ENCODE results near the gene NDUFB11.

The NDUFB11 gene

DNA sequence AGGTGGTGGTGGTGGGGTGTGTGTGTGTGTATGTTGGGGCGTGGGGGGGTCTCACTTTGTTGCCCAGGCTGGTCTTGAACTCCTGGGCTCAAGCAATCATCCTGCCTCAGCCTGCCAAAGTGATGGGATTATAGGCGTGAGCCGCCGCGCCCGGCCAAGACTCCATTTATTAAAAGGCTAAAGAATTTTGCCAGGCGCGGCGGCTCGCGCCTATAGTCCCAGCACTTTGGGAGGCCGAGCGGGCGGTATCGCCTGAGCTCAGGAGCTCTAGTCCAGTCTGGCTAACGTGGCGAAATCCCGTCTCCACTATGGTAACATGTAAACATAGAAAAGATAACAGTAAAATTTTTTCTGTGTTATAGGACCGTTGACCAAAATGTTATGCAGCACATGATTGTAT lies 45.4 kb upstream of the NDUFB11 start:
- TF ChIP-seq CTCF (IDR thresholded peaks at IDR 0.05; ENCODE audit: low read depth, low read length), result no peak
- H3K4me3 ChIP-seq (ENCODE audit: low read depth, low read length), result no peak overlapping the region
- in situ Hi-C loops (cut with HindIII; ENCODE audit: low sequenced_read_pairs), result no loop called here
- DNase-seq (ENCODE audit: low read depth, low spot score), result no peak

DNA sequence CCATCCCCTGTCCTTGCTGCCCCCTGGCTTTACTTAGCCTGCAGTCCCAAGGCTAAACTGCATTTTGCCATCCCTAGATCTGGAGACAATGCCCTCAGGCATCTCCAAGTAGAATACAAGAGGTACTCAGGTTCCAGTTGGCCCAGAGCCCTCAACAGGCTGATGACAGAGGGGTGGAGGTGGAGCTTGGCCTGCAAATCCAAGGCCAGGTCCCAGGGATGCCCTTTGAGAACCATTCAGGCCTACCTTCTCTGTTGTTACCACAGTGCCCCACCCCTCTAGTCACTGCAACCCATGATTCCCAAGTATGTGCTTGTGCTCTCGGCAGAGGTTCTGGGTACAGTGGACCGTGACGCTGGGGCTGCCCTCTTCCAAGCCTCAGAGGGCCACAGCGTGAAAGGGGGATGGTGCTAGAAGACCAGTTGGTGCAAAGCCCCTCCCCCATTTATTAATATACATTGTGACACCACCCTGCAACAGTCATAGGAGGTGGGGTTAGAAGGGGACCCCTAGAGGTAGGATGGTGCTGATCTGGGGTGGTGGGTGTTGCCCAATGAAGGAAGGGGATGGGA lies 42.7 kb upstream of the NDUFB11 start:
- H3K4me3 ChIP-seq (ENCODE audit: low read depth, low read length), result no peak overlapping the region
- no peak for TF ChIP-seq CTCF (IDR thresholded peaks at IDR 0.05; ENCODE audit: low read depth, low read length)
- no peak for DNase-seq (ENCODE audit: low read depth, low spot score)
- in situ Hi-C loops (cut with HindIII; ENCODE audit: low sequenced_read_pairs), result no loop called here

DNA sequence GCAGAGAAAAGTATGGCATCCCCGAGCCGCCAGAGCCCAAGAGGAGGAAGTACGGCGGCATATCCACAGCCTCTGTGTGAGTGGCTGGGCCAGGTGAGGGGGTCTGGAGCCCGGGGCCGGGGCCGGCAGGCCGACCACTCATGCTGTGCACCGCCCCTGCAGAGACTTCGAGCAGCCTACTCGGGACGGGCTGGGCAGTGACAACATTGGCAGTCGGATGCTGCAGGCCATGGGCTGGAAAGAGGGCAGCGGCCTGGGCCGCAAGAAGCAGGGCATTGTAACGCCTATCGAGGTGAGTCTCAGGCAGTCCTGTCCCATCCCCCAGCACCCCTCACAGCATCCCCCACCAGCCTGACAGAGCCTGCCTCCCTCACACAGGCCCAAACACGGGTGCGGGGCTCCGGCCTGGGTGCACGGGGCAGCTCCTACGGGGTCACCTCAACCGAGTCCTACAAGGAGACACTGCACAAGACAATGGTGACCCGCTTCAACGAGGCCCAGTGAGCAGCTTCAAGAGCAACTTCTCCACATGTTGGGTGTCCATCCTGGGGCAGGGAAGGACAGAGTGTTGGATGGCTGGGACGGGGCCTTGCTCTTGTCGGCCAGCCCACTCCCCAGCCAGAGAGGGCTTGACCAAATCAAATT lies 41.7 kb upstream of the NDUFB11 start:
- DNase-seq (ENCODE audit: low read depth, low spot score), result no peak
- no peak overlapping the region for H3K4me3 ChIP-seq (ENCODE audit: low read depth, low read length)
- TF ChIP-seq CTCF (IDR thresholded peaks at IDR 0.05; ENCODE audit: low read depth, low read length), result no peak
- in situ Hi-C loops (cut with HindIII; ENCODE audit: low sequenced_read_pairs), result no loop called here

DNA sequence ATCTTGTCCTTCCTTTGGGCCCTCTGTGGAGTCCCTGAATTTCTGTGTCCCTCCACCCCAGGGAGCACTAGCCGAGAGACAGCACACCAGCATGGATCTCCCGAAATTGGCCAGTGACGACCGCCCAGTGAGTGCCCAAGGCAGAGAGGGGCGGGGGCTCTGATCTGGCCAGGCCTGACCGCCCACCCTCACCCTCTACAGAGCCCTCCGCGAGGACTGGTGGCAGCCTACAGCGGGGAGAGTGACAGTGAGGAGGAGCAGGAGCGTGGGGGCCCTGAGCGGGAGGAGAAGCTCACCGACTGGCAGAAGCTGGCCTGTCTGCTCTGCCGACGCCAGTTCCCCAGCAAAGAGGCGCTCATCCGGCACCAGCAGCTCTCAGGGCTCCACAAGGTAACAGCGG lies 40.7 kb upstream of the NDUFB11 start:
- no peak overlapping the region for H3K4me3 ChIP-seq (ENCODE audit: low read depth, low read length)
- no peak for TF ChIP-seq CTCF (IDR thresholded peaks at IDR 0.05; ENCODE audit: low read depth, low read length)
- in situ Hi-C loops (cut with HindIII; ENCODE audit: low sequenced_read_pairs), result no loop called here
- no peak for DNase-seq (ENCODE audit: low read depth, low spot score)

DNA sequence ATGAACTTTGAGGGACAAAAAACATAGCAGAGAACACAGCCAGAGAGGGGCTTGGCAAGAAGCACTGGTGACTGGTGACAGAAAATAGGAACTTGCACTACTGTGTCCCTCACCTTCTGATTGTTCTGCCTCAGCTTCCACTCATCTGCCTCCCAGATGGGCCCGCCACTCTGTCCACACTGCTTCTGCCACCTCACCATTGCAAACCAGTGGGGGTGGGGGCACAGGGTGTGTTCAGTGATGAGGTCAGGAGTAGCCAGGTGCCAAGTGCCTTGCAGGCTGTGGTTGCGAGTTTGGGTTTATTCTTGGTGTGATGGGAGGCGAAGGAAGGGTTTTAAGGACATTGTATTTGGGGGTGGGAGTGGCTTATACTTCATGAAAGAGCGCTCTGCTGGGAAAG lies 40.0 kb upstream of the NDUFB11 start:
- no peak overlapping the region for H3K4me3 ChIP-seq (ENCODE audit: low read depth, low read length)
- DNase-seq (ENCODE audit: low read depth, low spot score), result no peak
- no peak for TF ChIP-seq CTCF (IDR thresholded peaks at IDR 0.05; ENCODE audit: low read depth, low read length)
- in situ Hi-C loops (cut with HindIII; ENCODE audit: low sequenced_read_pairs), result no loop called here

- no peak for TF ChIP-seq CTCF (IDR thresholded peaks at IDR 0.05; ENCODE audit: low read depth, low read length)
- in situ Hi-C loops (cut with HindIII; ENCODE audit: low sequenced_read_pairs), result no loop called here
- no peak overlapping the region for H3K4me3 ChIP-seq (ENCODE audit: low read depth, low read length)
- no peak for DNase-seq (ENCODE audit: low read depth, low spot score)
These were observed 37.7 kb upstream of the NDUFB11 start for GRCh38 chrX:47182106-47182700.
